Endometrial microvascular endothelial cells (primary cell): ENCODE measurements around the gene WNT11. TPM values are rescaled to one million over a fixed set of nuclear protein-coding genes. Genes with fewer than 3 reads are reported as not detected.

Experiments used
- in situ Hi-C: cut with HindIII; loops from 2 replicates; pipeline ENCODE4 v1.10.0; 2017; ENCODE audit warnings: low sequenced_read_pairs, low pct_unique_long_range_greater_than_20kb; ENCODE audit errors: inconsistent ontology term
- total RNA-seq: library from RNA; depleted of rRNA; stranded (reverse); fragments of >200 nt; gene quantifications from one replicate; pipeline ENCODE4 v1.2.3, GENCODE V29; 2015; ENCODE audit errors: inconsistent ontology term

WNT11 gene
- total RNA-seq, 1 donor from 2014 or later, result not detected

- in situ Hi-C loops, result no loop called here
Measured at GRCh38 chr11:76239483-76240160, 33.3 kb upstream of the WNT11 start.

- in situ Hi-C loops, result no loop called here
Measured at GRCh38 chr11:76238551-76238950, 32.2 kb upstream of the WNT11 start.

GRCh38 chr11:76237914-76238313 is 31.6 kb upstream of the WNT11 start:
- in situ Hi-C loops, result no loop called here

- in situ Hi-C loops, result no loop called here
Measured at GRCh38 chr11:76237000-76237649, 30.8 kb upstream of the WNT11 start.

- in situ Hi-C loops, result no loop called here
Measured at GRCh38 chr11:76236092-76236999, 30.0 kb upstream of the WNT11 start.

- in situ Hi-C loops, result no loop called here
Measured at GRCh38 chr11:76235233-76236091, 29.2 kb upstream of the WNT11 start.

- in situ Hi-C loops, result no loop called here
Measured at GRCh38 chr11:76234416-76235232, 28.3 kb upstream of the WNT11 start.

- in situ Hi-C loops, result no loop called here
Measured at GRCh38 chr11:76234021-76234415, 27.7 kb upstream of the WNT11 start.

- in situ Hi-C loops, result no loop called here
Measured at GRCh38 chr11:76233196-76233921, 27.1 kb upstream of the WNT11 start.

GRCh38 chr11:76232026-76232665 is 25.8 kb upstream of the WNT11 start:
- in situ Hi-C loops, result no loop called here

- in situ Hi-C loops, result no loop called here
Measured at GRCh38 chr11:76231121-76231738, 24.9 kb upstream of the WNT11 start.

- in situ Hi-C loops, result no loop called here
Measured at GRCh38 chr11:76230392-76230791, 24.1 kb upstream of the WNT11 start.

GRCh38 chr11:76229690-76230240 is 23.5 kb upstream of the WNT11 start:
- in situ Hi-C loops, result no loop called here

GRCh38 chr11:76228875-76229149 is 22.5 kb upstream of the WNT11 start:
- in situ Hi-C loops, result no loop called here

GRCh38 chr11:76228071-76228874 is 22.0 kb upstream of the WNT11 start:
- in situ Hi-C loops, result no loop called here

- in situ Hi-C loops, result no loop called here
Measured at GRCh38 chr11:76226626-76227025, 20.3 kb upstream of the WNT11 start.
